Left ventricle myocardium superior (tissue), 1 donor: Measurements from ENCODE around the gene DDA1. TPM values are rescaled to one million over a fixed set of nuclear protein-coding genes. Genes with fewer than 3 reads are reported as not detected.
"Not testable (repeated sequence)": the region's sequence is repeated elsewhere in the genome, so short reads cannot be mapped to it uniquely, and the experiment has no call there.

Experiments
- ATAC-seq: fragments of 200-7000 bp; cut with Tn5 transposase; one replicate; pipeline ENCODE4 v1.9.1; 2020; ENCODE audit warnings: mild to moderate bottlenecking, moderate library complexity
- DNase-seq: peaks from one replicate; pipeline ENCODE4 v3.0.0-alpha.2; 2020
- intact Hi-C: fragments of 100-400 bp; cut with micrococcal nuclease; formaldehyde crosslinking; loops from one replicate; pipeline ENCODE4 v1.11.0; 2022
- long read RNA-seq: library from polyadenylated mRNA; unstranded; transcript quantifications from one replicate; pipeline ENCODE4 v2.0.0, GENCODE V29; 2021
- total RNA-seq: library from RNA; stranded (reverse); fragmentation: NEBNext Ultra II Directional; extraction: Animal tissue kit (Norgen Biotek cat#: 25700); gene quantifications from one replicate; pipeline ENCODE4 v1.2.1, GENCODE V29; 2021
- donor health status: DM: no; HTN: yes; CAD: no; lungs with severe emphysema.

DDA1 gene
- 31.9 TPM for total RNA-seq
- long read RNA-seq, full-length matches to known transcripts: 16 of 30 reads
- long read RNA-seq, partial matches to known transcripts: 1 of 30 reads
- long read RNA-seq, other reads (novel, unspliced or antisense): 13 of 30 reads

DNA sequence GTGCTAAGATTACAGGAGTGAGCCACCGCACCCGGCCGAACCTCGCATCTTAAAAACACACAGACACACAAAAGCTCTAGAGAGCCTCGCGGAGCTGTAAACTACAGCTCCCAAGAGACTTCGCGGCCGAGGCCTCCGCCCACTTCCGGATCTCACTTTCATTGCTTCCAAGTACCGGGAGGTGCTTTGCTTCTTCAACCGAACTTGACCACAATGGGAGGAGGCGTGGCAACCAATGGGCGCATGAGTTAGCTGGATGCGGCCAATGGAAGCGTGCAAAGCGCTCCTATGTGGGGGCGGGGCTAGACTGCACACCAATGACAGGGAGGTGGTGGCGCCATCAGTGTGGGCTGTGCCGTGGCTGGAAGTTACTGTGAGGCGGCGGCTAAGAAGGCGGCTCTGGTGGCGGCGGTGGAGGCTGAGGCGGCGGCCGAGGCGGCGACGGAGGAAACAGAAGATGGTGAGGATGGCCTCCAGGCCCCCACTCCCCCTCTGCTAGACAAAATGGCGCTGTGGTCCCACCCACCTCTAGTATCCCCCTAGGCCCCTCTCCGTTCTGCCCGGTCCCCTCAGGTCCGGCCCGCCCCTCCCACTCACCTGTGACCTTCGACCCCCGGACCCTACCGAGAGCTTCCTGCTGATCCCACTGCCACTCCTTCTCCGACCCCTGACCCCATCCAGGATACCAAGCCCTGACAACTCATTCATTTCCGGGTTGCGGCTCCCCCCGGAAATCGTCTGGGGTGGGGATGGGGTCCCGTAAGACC, at the start of gene DDA1:
Gene DDA1 (plus strand): TSS at position 366 of the 767 bp plus-strand sequence. CDS start 92 bp downstream, at position 458.
- DNase-seq (peak; percentile 99), ATAC-seq (peak; percentile 83)
- intact Hi-C loops: no loop called here

DNA sequence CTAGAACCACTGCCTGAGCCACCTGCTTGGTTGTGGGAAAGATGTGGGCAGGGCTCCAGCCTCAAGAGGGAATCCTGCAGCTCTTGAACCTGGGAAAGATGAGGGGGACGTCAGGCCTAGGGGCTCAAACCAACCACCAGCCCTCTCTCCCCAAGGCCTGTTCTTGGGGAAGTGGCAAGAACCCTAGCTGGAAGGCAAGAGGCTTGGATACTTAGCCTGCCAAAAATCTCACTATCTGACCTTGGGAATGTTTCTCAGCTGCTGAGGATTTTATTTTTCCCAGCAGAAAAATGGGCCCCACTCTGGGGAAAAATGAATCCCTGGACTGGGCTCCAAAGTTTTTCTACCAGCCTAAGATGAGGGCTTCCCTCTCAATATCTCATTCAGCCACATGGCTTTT, 49.4 kb upstream of the DDA1 start:
- no peak for DNase-seq
- intact Hi-C loops: no loop called here

DNA sequence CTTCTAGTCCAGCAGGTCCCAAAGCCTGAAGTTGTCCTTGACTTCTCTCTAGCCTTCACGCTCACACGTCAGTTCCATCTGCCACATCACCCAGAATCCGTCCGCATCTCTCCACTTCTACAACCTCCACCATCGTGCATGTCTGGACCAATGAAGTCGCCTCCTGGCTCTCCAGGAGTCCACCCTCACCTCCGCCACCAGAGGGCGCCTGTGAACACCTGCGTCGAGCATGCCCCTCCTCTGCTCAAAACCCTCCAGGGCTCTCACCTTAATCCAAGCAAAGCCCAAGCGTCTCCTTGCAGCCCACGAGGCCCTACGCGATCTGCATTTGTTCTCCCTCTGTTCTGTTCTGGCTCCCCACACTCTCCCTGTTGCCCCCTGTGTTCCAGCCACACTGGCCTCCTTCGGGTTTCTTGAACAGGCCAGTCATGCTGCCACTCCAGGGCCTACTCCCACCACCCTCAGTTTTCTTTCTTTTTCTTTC, 48.5 kb upstream of the DDA1 start:
- DNase-seq: peak; percentile 90
- intact Hi-C loops: no loop called here
- ATAC-seq: peak; percentile 88

More for the DNA sequence above, 49.4 kb upstream of the DDA1 start:
- ATAC-seq: no peak

DNA sequence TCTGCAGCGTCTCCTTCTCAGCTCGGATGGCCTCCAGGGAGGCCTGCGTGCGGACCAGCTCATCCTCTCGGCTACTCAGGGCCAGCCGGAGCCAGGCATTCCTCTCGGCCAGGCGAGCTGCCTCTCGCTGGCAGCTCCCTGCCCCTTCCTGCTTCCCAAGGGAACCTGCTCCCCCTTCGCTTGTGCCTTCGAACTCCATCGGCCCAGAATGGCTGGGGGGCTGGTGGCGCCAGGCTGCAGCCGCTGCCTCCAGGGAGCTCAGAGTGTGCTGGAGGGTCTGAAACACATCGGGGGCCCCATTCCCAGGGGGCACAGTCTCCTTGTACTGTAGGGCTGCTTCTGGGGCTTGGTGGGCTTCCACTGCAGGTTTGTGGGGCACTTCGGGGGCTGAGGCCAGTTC, 46.8 kb upstream of the DDA1 start:
- no peak for DNase-seq
- intact Hi-C loops: no loop called here
- ATAC-seq: no peak

DNA sequence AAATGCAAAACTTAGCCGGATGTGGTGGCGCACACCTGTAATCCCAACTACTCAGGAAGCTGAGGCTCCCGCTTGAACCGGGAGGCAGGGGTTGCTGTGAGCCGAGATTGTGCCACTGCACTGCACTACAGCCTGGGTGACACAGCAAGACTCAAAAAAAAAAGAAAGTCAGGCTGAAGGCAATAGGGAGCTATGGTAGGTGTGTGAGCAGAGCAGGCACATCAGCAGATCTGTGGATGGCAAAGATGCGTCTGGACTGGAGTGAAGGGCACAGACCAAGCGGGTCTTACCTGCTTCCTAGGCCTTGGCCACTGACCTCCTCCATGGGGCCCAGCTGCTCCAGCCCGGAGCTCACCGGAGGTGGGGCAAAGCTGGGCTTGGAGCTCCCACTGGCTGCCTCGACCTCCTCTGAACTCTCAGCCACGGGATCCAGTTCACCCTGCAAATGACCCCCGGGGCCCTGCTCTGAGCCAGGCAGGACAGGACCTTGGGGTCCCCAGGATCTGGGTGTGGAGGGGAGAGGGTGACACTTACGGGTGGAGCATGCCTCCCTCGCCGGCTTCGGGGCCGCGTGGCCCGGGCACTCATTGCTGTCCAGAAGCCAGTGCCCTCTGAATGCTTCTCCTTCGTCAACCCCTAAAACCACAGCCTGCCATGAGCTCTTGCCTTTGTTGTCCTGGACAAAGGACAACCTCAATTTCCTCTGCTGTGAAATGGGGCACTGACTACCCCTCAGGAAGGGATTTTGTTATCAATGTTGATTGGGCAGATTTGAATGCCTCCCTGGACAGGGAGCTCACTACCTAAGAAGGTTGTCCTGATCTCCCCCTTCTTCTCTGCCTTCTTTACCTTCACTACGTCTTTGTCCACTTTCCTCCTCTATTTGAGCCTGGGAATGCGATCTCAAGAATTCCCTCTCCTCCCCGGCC, 45.4 kb upstream of the DDA1 start:
- intact Hi-C loops: no loop called here
- DNase-seq: no peak
- ATAC-seq: no peak

DNA sequence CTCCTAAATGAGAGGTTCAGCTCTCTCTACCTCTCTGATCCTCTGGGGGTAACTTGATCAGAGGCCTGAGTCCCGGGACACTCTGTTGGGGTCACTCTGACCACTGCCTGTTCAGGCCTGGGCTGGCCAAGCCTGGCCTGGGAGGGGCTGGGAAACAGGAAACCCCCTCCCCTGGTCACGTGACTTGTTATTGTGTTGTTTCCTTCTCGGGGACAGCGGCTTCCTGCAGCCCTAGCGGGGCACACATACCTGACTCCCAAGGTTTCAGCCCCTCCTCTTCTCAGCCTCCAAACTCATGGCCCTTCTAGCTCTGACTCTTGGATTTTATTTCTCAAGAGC, 44.8 kb upstream of the DDA1 start, which contains the start of gene USHBP1:
Gene USHBP1 (minus strand): TSS at position 105 of the 339 bp plus-strand sequence. CDS start 446 bp downstream, outside the sequence.
- DNase-seq (peak; percentile 53), ATAC-seq (peak; percentile 3)
- intact Hi-C loops: no loop called here

DNA sequence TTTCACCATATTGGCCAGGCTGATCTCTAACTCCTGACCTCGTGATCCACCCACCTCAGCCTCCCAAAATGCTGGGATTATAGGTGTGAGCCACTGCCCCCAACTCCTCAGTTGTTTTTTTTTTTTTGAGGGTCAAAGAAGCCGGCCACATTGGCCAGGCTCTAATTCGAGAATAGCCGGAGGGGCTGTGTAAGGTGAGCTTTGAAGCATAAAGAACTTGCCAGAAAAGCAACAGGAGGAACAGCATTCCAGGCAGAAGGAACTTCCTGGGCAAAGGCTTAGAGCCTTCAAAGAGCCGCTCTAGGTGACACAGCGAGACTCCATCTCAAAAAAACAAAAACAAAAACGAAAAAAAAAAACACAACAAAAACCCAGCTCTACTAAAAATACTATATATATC, 43.3 kb upstream of the DDA1 start:
- ATAC-seq: no peak
- intact Hi-C loops: no loop called here
- no peak for DNase-seq

DNA sequence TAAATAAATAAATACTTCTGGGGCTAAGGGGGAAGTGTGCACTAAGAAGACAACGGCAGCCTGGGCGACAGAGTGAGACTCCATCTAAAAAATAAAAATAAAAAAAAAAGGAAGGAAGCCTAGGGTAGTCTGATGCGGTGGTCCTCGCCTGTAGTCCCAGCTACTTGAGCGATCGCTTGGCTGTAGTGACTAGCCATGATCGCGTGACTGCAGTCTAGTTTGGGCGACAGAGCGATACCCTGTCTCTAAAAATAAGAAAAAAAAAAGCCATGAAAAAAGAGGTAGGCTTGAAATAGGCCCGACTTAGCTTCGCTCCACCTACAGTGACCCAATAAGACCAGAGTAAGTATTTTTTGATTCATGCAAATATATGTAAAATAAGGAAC, 42.8 kb upstream of the DDA1 start:
- DNase-seq (no peak), ATAC-seq (no peak)
- intact Hi-C loops: no loop called here

DNA sequence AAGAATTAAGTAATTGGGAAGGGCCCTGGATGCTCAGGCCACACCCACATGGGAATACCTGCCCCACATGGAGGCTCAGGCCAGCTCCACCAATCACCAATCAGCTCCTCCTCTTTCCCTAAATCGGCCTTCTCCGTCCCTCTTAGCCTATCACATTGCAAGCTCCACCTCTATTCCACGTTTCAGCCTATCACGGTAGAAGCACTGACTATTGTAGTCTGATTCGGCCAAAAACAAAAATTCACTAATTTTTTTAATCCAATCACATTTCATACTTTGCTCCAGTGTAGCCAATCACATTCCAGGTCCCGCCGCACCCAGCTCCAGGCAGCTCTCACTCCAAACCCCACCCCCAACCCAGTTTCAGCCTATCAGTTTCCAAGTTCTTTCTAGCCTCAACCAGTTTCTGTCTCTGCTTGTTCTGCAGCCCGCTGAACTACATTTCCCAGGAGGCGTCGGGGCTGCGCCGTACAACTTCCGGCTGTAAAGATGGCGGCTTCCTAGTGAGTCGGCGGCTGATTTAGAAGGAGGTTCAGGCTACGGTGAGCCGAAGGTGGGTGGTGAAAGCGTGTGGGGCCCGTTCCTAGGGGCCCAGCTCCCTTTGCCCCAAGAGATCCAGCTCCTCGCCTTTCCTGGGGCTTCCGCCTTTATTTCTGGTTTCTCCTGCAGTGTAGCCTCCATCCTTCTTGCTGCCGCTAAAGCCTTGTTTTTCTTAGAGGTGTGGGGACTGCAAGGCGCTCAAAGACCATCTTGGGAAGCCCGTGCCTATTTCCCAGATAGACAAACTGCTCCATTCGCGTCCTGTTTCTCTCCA, 42.2 kb upstream of the DDA1 start, which contains the start of gene BABAM1:
Gene BABAM1 (plus strand): TSS at position 469 of the 814 bp plus-strand sequence. CDS start 1,364 bp downstream, outside the sequence.
- DNase-seq (peak; percentile 91), ATAC-seq (peak; percentile 97)
- intact Hi-C loops: no loop called here

DNA sequence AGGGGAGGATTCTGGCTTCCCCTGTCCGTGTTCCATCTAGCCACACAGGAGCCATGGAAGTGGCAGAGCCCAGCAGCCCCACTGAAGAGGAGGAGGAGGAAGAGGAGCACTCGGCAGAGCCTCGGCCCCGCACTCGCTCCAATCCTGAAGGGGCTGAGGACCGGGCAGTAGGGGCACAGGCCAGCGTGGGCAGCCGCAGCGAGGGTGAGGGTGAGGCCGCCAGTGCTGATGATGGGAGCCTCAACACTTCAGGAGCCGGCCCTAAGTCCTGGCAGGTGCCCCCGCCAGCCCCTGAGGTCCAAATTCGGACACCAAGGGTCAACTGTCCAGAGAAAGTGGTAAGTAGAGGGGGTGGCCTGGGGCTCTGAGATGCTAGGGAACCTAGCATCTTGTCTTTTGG, 40.6 kb upstream of the DDA1 start:
- DNase-seq (no peak), ATAC-seq (no peak)
- intact Hi-C loops: no loop called here

DNA sequence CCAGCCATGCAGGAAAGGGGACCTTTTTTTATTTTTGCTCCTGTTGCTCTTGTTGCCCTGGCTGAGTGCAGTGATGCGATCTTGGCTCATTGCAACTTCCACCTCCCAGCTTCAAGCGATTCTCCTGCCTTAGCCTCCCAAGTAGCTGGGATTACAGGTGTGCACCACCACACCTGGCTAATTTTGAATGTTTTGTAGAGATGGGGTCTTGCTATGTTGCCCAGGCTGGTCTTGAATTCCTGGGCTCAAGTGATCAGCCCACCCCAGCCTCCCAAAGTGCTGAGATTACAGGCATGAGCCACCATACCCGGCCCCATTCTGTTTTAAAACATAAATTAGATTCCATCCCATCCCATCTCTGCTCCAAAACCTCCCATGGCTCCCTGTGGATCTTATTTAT, 34.5 kb upstream of the DDA1 start:
- DNase-seq, intact Hi-C loops, ATAC-seq: not testable (repeated sequence)

DNA sequence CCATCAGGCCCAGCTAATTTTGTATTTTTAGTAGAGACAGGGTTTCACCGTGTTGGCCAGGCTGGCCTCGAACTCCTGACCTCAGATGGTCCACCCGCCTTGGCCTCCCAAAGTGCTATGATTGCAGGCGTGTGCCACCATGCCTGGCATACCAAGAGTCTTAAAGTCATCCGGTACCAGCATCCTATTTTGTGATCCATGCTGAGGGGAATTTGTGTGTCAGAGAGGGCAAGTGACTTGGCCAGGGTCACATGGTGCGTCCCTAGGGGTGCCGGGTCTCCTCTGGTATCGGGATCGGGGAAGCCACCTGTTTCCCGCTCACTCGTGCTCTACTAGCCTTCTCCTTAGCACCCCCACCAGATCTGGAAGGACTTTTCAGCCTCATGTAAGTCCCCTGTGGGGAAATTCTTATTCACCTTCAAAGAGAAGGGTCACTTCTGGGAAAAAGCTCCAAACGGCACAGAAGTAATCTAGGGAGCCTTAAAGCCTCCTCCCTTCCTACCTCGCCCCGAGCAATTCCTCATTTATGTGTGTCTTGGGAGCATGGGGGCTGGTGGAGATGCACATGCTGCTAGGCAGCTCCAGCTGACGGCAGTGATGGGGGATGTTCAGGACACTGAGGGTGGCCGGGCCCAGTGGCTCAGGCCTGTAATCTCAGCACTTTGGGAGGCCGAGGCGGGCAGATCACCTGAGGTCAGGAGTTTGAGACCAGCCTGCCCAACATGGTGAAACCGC, 33.8 kb upstream of the DDA1 start:
- DNase-seq: no peak
- intact Hi-C loops: no loop called here
- ATAC-seq: no peak

DNA sequence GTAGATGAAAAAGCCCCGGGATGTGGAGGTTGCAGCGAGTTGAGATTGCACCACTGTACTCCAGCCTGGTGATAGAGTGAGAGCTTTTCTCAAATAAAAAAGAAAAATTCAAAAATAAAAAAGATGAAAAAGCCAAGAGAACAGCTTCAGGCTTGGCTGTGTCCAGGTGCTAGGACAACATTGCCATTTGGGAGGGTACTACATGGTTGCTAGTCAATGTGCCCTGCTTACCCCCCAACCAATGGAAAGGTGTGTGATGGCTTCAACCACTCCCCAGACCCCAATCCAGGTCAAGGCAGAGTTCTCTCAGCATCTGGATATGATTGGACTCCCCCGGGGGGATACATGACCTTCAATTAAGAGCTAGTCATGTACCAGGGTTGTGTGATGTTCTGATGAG, 29.9 kb upstream of the DDA1 start:
- intact Hi-C loops: no loop called here
- no peak for DNase-seq
- ATAC-seq: no peak

DNA sequence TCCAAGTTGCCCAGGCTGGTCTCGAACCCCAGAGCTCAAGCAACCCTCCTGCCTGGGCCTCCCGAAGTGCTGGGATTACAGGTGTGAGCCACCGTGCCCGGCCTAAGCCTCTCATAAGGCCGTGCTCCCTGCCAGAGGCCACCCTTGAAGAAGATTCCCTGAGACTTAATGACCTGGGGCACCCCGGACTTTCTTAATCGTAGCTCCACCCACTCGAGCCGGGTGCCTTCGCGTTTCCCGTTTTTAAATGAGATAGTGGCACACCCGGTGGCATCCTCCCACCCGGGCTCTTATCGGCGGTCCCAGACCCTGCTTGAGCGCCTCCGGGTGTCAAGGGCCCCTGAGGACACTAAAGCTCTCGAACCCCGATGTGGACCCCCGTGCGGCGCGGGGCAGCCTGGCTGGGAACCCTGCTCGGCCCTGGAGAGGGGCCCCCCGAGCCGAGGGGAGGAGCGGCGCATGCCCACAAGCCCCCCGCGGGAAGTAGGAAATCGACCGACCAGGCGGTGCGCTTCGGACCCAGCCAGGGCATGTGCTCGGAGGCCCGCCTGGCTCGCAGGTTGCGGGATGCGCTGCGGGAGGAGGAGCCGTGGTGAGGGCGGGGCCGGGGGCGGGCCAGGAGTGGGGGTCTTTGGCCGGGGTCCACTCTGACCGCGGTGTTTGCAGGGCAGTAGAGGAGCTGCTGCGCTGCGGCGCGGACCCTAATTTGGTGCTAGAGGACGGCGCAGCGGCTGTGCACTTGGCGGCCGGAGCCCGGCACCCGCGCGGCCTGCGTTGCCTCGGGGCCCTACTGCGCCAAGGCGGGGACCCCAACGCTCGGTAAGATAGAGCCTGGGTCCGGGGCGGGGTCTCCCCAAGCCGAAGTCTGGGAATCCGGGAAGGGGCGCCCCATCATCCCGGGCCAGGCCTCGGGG, 27.7 kb upstream of the DDA1 start, which contains the start of gene ANKLE1:
Gene ANKLE1 (plus strand): TSS at position 511 of the 914 bp plus-strand sequence. CDS start 20 bp downstream, at position 531.
- intact Hi-C loops: no loop called here
- peak; percentile 48 for DNase-seq
- ATAC-seq: peak; percentile 40

DNA sequence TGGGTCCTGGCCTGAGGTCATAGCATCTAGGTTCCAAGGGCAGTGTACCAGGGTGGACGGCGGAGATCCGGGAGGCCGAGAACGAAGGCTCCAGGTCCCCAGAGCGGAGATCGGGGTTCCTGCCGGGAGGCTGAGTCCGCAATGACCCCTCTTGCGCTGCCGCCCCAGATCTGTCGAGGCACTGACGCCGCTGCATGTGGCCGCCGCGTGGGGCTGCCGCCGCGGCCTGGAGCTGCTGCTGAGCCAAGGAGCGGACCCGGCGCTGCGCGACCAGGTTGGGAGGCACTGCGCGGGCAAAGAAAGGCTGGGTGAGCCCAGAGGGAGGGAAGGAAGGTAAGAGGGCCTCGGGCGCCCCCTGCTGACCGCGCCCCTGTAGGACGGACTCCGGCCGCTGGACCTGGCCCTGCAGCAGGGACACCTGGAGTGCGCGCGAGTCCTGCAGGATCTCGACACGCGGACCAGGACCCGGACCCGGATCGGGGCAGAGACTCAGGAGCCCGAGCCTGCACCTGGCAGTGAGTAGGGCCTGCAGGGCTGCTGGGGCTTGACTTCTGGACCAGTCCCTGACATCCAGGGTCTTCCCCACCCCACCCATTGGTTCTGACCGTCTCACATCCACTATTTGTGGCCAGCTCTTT, 26.8 kb upstream of the DDA1 start:
- peak; percentile 97 for ATAC-seq
- intact Hi-C loops: no loop called here
- peak; percentile 91 for DNase-seq

DNA sequence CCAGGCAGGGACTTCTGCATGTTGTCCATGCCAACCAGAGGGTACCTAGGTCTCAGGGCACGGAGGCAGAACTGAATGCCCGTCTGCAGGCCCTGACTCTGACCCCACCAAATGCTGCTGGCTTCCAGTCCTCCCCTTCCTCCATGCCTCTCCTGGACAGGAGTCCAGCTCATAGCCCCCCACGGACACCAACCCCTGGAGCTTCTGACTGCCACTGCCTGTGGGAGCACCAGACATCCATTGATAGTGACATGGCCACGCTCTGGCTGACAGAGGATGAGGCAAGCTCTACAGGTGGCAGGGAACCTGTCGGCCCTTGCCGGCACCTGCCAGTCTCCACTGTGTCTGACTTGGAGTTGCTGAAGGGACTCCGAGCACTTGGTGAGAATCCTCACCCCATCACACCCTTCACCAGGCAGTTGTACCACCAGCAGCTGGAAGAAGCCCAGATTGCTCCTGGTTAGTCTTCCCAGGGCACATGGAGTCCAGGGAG, 25.8 kb upstream of the DDA1 start:
- no peak for ATAC-seq
- intact Hi-C loops: no loop called here
- no peak for DNase-seq
